Measurements from ENCODE around the gene ROBO1. TPM values are rescaled to one million over a fixed set of nuclear protein-coding genes. Genes with fewer than 3 reads are reported as not detected.

ROBO1 gene
- total and polyA plus RNA-seq, 2 of the 8 experiments (the other 6 are each of a cell fraction or from before 2014, with no cell fraction given), result 51.4 to 91.0 TPM

DNA sequence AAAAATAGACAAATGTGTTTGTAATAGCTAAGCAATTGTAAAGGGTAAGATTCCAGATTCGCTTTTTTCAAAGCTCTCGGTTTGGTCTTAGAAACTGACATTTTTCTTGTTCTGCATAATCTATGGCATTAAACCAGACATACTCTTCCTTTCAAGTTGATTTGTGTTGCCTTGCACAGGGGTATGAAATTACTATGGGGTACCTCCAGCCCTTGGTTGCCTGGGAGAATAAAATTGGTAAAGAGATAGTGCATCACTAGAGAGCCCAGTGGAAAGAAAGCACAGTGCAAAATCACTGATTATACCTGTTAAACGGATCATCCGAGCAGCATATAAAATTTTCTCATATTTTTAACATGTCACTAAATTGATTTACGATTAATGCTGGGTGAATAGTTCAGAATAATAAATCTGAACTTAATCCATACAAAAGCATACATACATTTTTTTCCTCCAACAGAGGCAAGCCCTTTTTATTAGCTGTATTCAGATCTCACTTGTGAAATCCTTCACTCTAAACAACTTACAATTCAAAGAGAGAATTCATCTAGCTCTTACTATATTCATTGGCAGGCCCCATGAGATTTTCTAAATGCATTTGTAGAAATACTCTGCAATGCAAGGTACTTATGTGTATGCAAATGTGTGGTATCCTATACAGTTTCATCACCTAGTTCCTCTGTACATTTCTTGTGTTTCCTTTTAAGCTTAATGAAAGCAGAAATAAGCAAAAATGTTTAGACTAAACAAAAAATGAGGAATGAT is 224.4 kb downstream of the ROBO1 start:
- no peaks in the 10 kb centered on the region for H3K79me1 ChIP-seq (ENCODE audit: low read depth, low read length)
- H3K36me3 ChIP-seq (ENCODE audit: control insufficient read depth in 2 of 4, insufficient read depth in 4 of 4, low read length in 3 of 4), result no peaks in the 10 kb centered on the region
- no peaks in the 10 kb centered on the region for H3K79me2 ChIP-seq (ENCODE audit: control insufficient read depth in 1 of 2, insufficient read depth in 2 of 2, low read length in 2 of 2)
- no peak overlapping the region for H4K5ac ChIP-seq (ENCODE audit: insufficient read length, low read depth, low read length)
- H4K91ac ChIP-seq (replicated peaks; ENCODE audit: insufficient read length, low read length), result no peak overlapping the region
- no peaks in the 10 kb centered on the region for H3K23me2 ChIP-seq (ENCODE audit: low read depth, low read length)
- H2BK20ac ChIP-seq (ENCODE audit: low read length), result no peak overlapping the region
- no peaks in the 10 kb centered on the region for H3K9me3 ChIP-seq (ENCODE audit: insufficient read depth in 2 of 2, low read depth in 1 of 2, low read length in 1 of 2)
- H2BK15ac ChIP-seq (ENCODE audit: low read length), result no peak overlapping the region
- ChIA-PET POLR2A (ENCODE audit: partially characterized antibody) (no interaction called here), CTCF (ENCODE audit: partially characterized antibody) (interaction anchor here (0.6 to 1.2 kb wide), 2 partner anchors 37 to 171 kb away, joined by 3 to 4 read pairs; no protein-coding TSS in a partner anchor)
- DNase-seq (ENCODE audit: low read depth in 1 of 2, low spot score in 2 of 2) (no peak), FAIRE-seq (no peak)
- no peak overlapping the region for H2BK120ac ChIP-seq (replicated peaks; ENCODE audit: low read depth, low read length)
- no peak overlapping the region for H2BK5ac ChIP-seq (ENCODE audit: low read depth, low read length)
- no peak for TF ChIP-seq SIN3A (conservative IDR thresholded peaks at IDR 0.05 in 1 of 2, IDR thresholded peaks at IDR 0.05 in 1 of 2; ENCODE audit: low read depth in 1 of 2, low read length in 2 of 2)
- H2AK5ac ChIP-seq (ENCODE audit: low read depth, low read length), result no peak overlapping the region
- no peak overlapping the region for H3K23ac ChIP-seq (ENCODE audit: insufficient read length)
- no peak overlapping the region for H3K56ac ChIP-seq (replicated peaks; ENCODE audit: insufficient read length, low read depth, low read length)
- no peak overlapping the region for H3K4ac ChIP-seq (replicated peaks; ENCODE audit: insufficient read length, low read depth, low read length)
- H3K14ac ChIP-seq (ENCODE audit: insufficient read length), result no peak overlapping the region
- H4K8ac ChIP-seq (ENCODE audit: extremely low read depth, insufficient read depth, low read length), result no peak overlapping the region
- H3K4me2 ChIP-seq (ENCODE audit: insufficient read depth in 1 of 2, low read depth in 2 of 2, low read length in 2 of 2), result no peak overlapping the region
- H3K27ac ChIP-seq (ENCODE audit: low read depth, low read length), result no peak overlapping the region
- H2AFZ ChIP-seq (ENCODE audit: low read length), result no peak overlapping the region
- H2BK12ac ChIP-seq (ENCODE audit: low read depth, low read length), result no peak overlapping the region
- H3K27me3 ChIP-seq (replicated peaks in 1 of 4; ENCODE audit: control insufficient read depth in 3 of 4, extremely low read depth in 1 of 4, insufficient read depth in 3 of 4, low read length in 3 of 4), result no peaks in the 10 kb centered on the region
- no peaks in the 10 kb centered on the region for H4K20me1 ChIP-seq (replicated peaks in 1 of 2; ENCODE audit: control insufficient read depth in 1 of 2, insufficient read depth in 2 of 2, low read length in 2 of 2)
- no peak overlapping the region for H3K4me3 ChIP-seq (ENCODE audit: extremely low read depth in 1 of 4, insufficient read depth in 2 of 4, low read depth in 3 of 4, low read length in 4 of 4)
- no peak overlapping the region for H3K9ac ChIP-seq (replicated peaks in 1 of 4; ENCODE audit: extremely low read depth in 1 of 4, low read depth in 3 of 4, low read length in 3 of 4)
- no peak overlapping the region for H3K18ac ChIP-seq (ENCODE audit: extremely low read depth, low read length)
- no peaks in the 10 kb centered on the region for H3K4me1 ChIP-seq (replicated peaks in 1 of 4; ENCODE audit: control insufficient read depth in 3 of 4, insufficient read depth in 4 of 4, low read length in 3 of 4)
- 88% methylated on average over 5 of the region's 5 CpGs; no CpG with 5 or more reads in 1 of the 2 experiments for WGBS, 2 experiments (ENCODE audit: extremely low coverage in 1 of 2, insufficient coverage in 1 of 2, insufficient read length in 1 of 2, insufficient replicate concordance in 2 of 2, low coverage in 1 of 2, low lambda C conversion rate in 2 of 2, missing lambda C conversion rate in 1 of 2)
